OCI-LY1 (cell line): ENCODE measurements around the gene TENM4.

Experiments
- H2AFZ ChIP-seq: fragments of 200-600 bp; sonication (generic), shearing (Covaris generic); 2 replicates; pipeline ENCODE4 v1.6.0; 2014; ENCODE audit warnings: antibody characterized with exemption, mild to moderate bottlenecking, low read length
- H3F3A ChIP-seq: fragments of 200-600 bp; sonication (generic), shearing (Covaris generic); 2 replicates; pipeline ENCODE4 v1.6.0; 2014; ENCODE audit warnings: mild to moderate bottlenecking, antibody characterized with exemption, low read length, moderate library complexity; ENCODE audit not compliant: insufficient read depth
- H3K27ac ChIP-seq: fragments of 200-600 bp; sonication (generic); 2 replicates; pipeline ENCODE4 v1.5.1; 2014; ENCODE audit warnings: low read length, mixed run types, mild to moderate bottlenecking, low read depth; ENCODE audit not compliant: poor library complexity, severe bottlenecking
- H3K27me3 ChIP-seq: fragments of 200-600 bp; sonication (generic); 2 replicates; pipeline ENCODE4 v1.6.0; 2014; ENCODE audit warnings: antibody characterized with exemption, mild to moderate bottlenecking, low read length, moderate library complexity; ENCODE audit not compliant: insufficient read depth
- H3K36me3 ChIP-seq: fragments of 200-600 bp; sonication (generic); 2 replicates; pipeline ENCODE4 v1.6.1; 2014; ENCODE audit warnings: mild to moderate bottlenecking, antibody characterized with exemption, low read length, moderate library complexity, mixed read lengths; ENCODE audit not compliant: insufficient read depth
- H3K4me1 ChIP-seq: fragments of 200-600 bp; sonication (generic); 2 replicates; pipeline ENCODE4 v1.5.1; 2014; ENCODE audit warnings: mild to moderate bottlenecking, low read length, moderate library complexity; ENCODE audit not compliant: insufficient read depth, severe bottlenecking
- H3K4me2 ChIP-seq: fragments of 200-600 bp; sonication (generic), shearing (Covaris generic); 2 replicates; pipeline ENCODE4 v1.6.1; 2014; ENCODE audit warnings: low read length
- H3K4me3 ChIP-seq: fragments of 200-600 bp; sonication (generic); 2 replicates; pipeline ENCODE4 v1.5.1; 2014; ENCODE audit warnings: low read length, low read depth, mild to moderate bottlenecking, mixed read lengths; ENCODE audit not compliant: poor library complexity, severe bottlenecking
- H3K79me2 ChIP-seq: fragments of 200-600 bp; shearing (Covaris generic); 2 replicates; pipeline ENCODE4 v1.6.1; 2016; ENCODE audit warnings: mixed run types, low read length, mixed read lengths; ENCODE audit not compliant: insufficient read depth
- H3K9ac ChIP-seq: fragments of 200-600 bp; sonication (generic), shearing (Covaris generic); 2 replicates; pipeline ENCODE4 v1.6.1; 2014; ENCODE audit warnings: mild to moderate bottlenecking, low read length, mixed read lengths
- H3K9me2 ChIP-seq: fragments of 200-600 bp; sonication (generic), shearing (Covaris generic); 2 replicates; pipeline ENCODE4 v1.6.1; 2014; ENCODE audit warnings: low read depth, mild to moderate bottlenecking, low read length, mixed read lengths
- H3K9me3 ChIP-seq: fragments of 200-600 bp; shearing (Covaris generic); 2 replicates; pipeline ENCODE4 v1.6.1; 2014; ENCODE audit warnings: low read length, mixed read lengths
- H4K20me1 ChIP-seq: fragments of 200-600 bp; sonication (generic), shearing (Covaris generic); 2 replicates; pipeline ENCODE4 v1.6.0; 2016; ENCODE audit warnings: mild to moderate bottlenecking, low read length; ENCODE audit not compliant: insufficient read depth
- CTCF ChIP-seq: fragments of 200-600 bp; sonication (generic), shearing (Covaris generic); IDR thresholded peaks from 2 replicates; pipeline ENCODE4 v1.5.1; 2017; ENCODE audit warnings: mild to moderate bottlenecking, antibody characterized with exemption, low read length, moderate library complexity, mixed read lengths
- EZH2 ChIP-seq: fragments of 200-600 bp; sonication (generic), shearing (Covaris generic); IDR thresholded peaks from 2 replicates; pipeline ENCODE4 v1.8.0; 2017; ENCODE audit warnings: borderline replicate concordance, mixed run types, mild to moderate bottlenecking, antibody characterized with exemption, low read length, moderate library complexity, mixed read lengths

The TENM4 gene

GRCh38 chr11:78654866-78655265 lies 786.0 kb downstream of the TENM4 start:
- no peaks in the 10 kb centered on the region for H4K20me1 ChIP-seq
- no peak overlapping the region for H3K27ac ChIP-seq
- no peaks in the 10 kb centered on the region for H3K36me3 ChIP-seq
- H2AFZ ChIP-seq, result no peak overlapping the region
- H3K4me3 ChIP-seq, result no peak overlapping the region
- no peaks in the 10 kb centered on the region for H3K79me2 ChIP-seq
- no peaks in the 10 kb centered on the region for H3K9me3 ChIP-seq
- H3K4me1 ChIP-seq, result no peaks in the 10 kb centered on the region
- H3F3A ChIP-seq, result no peaks in the 10 kb centered on the region
- no peaks in the 10 kb centered on the region for H3K9me2 ChIP-seq
- H3K27me3 ChIP-seq, result no peaks in the 10 kb centered on the region
- no peak overlapping the region for H3K9ac ChIP-seq
- H3K4me2 ChIP-seq, result no peak overlapping the region
- no peak for TF ChIP-seq EZH2
- TF ChIP-seq CTCF, result no peak

- Histone ChIP-seq H3K27me3 (no peaks in the 10 kb centered on the region), H4K20me1 (no peaks in the 10 kb centered on the region), H3F3A (no peaks in the 10 kb centered on the region), H3K9me3 (no peaks in the 10 kb centered on the region), H3K27ac (no peak overlapping the region), H3K9ac (no peak overlapping the region), H3K4me2 (no peak overlapping the region), H3K4me1 (no peaks in the 10 kb centered on the region), H3K79me2 (no peaks in the 10 kb centered on the region), H2AFZ (no peak overlapping the region), H3K9me2 (no peaks in the 10 kb centered on the region), H3K4me3 (no peak overlapping the region), H3K36me3 (no peaks in the 10 kb centered on the region)
- TF ChIP-seq CTCF, result no peak
- TF ChIP-seq EZH2, result no peak
Observed at GRCh38 chr11:78654071-78654470, 786.8 kb downstream of the TENM4 start.

- Histone ChIP-seq H2AFZ (no peak overlapping the region), H4K20me1 (no peaks in the 10 kb centered on the region), H3K36me3 (no peaks in the 10 kb centered on the region), H3K4me1 (no peaks in the 10 kb centered on the region), H3K4me3 (no peak overlapping the region), H3K4me2 (no peak overlapping the region), H3K79me2 (no peaks in the 10 kb centered on the region), H3K9ac (no peak overlapping the region), H3K9me2 (no peaks in the 10 kb centered on the region), H3K27ac (no peak overlapping the region), H3K9me3 (no peaks in the 10 kb centered on the region), H3F3A (no peaks in the 10 kb centered on the region), H3K27me3 (no peaks in the 10 kb centered on the region)
- TF ChIP-seq EZH2 (no peak), CTCF (no peak)
Observed at GRCh38 chr11:78653294-78653909, 787.4 kb downstream of the TENM4 start.
